ENCODE measurements around the gene CCDC169.

GRCh38 chr13:36251526-36251925, 46.1 kb downstream of the CCDC169 start:
- no peak for TF ChIP-seq CTCF (IDR thresholded peaks at IDR 0.05)
- TF ChIP-seq POLR2A (IDR thresholded peaks at IDR 0.05): no peak
- no peak for TF ChIP-seq POLR2AphosphoS5 (IDR thresholded peaks at IDR 0.05)
